Suppressor macrophage treated with lipopolysaccharide for 4 hours (primary cell): Measurements from ENCODE around the gene PPP1R15B.
A peak's percentile ranks its signal among the peaks of the same experiment; 100 is the strongest.

Source experiments
- DNase-seq: peaks from one replicate; pipeline ENCODE4 v3.0.0-alpha.2; 2020

PPP1R15B gene

GRCh38 chr1:204363335-204364114 is 48.1 kb downstream of the PPP1R15B start:
- peak; percentile 80 for DNase-seq

- DNase-seq: no peak
Measured at GRCh38 chr1:204362984-204363334, 48.7 kb downstream of the PPP1R15B start.

DNA sequence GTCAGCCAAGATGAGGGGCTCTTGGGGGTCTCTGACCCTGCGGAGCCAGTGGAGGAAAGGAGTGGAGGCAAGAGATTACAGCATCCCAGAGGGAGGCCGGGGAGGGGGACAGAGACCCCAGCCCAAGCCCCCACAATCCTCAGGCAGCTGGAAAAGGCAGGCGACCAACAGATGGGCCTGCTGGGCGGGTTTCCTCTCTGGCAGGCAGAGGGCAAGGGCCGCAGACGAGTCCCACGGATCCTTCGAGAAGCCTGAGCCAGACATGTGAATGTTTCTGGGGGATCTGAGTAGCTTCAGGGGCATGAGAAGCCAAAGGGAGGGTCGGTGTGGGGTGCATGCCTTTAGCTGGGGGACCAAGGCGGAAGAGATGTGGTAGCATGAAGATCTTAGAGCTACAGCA is 49.8 kb downstream of the PPP1R15B start:
- DNase-seq: no peak

DNA sequence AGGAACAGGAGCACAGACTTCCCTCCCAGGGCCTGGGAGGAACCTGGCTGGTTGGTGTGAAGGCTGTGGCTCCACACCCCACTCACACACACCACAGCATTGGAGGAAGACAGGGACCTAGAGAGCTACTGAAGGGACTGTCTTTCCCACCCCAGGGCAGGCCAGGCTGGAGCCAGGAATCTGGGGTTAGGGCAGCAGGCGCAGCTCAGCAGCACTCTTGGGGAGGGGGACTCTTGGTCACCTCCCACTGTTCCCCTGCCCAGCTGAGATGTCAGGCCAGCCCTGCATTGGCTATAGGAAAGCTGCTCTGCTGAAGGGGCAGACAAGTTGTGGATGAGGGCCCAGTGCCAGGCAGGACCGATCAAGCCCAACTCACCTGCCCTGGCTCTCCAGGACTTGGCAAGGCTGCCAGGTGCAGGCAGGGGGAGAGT is 50.3 kb downstream of the PPP1R15B start:
- no peak for DNase-seq

- no peak for DNase-seq
Measured at GRCh38 chr1:204360314-204360713, 51.3 kb downstream of the PPP1R15B start.

GRCh38 chr1:204359474-204360255 is 52.0 kb downstream of the PPP1R15B start, which contains the start of gene PLEKHA6:
Gene PLEKHA6, minus strand, starts transcription at chr1:204359929. Its CDS starts 86,202 bp downstream, at chr1:204273727.
- DNase-seq: no peak

GRCh38 chr1:204359131-204359473 is 52.5 kb downstream of the PPP1R15B start:
- DNase-seq: no peak

GRCh38 chr1:204358605-204359004 is 53.0 kb downstream of the PPP1R15B start:
- DNase-seq: no peak

DNA sequence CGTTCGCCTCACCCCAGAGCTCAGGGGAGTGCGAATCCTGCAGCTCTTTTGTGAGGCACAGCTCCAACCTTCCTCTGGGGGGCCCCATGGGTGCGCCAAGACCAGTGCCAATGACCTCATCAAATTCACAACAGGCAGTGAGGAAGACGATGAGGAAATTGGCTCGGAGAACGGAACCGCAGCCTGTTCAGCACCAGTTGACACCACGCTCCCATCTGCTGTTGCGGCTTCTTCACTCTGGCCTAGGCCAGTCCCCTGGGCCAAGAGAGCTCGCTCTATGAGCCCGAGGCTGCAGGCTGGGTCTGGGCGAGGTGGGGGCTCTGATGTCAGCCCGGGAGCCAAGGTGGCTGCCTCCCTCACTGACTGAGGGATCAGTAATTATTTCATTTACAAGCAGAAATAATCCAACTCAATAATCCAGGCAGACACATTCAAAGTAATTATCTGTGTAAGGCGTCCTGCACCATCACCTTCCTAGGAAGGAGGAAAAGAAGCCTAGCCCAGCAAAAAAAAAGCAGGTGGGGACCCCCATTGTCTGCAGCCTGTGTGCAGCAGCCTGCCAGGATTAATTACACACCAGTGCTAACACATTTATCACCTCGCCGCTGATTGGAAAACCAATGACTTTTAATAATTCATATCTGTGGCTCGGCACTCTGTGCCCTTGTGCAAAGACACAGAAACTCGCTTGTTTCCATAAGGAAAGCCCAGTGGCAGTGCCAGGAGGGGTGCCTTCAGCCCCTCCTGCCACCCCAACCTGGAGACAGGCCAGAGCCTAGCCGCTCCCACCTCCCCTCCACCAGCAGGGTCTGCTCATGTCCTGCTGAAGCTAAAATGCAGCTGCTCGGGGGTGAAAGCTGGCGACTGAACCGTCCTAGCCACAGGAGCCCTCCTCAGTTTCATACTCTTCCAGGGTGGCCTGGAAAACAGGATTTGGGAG is 53.8 kb downstream of the PPP1R15B start:
- peak; percentile 69 for DNase-seq

DNA sequence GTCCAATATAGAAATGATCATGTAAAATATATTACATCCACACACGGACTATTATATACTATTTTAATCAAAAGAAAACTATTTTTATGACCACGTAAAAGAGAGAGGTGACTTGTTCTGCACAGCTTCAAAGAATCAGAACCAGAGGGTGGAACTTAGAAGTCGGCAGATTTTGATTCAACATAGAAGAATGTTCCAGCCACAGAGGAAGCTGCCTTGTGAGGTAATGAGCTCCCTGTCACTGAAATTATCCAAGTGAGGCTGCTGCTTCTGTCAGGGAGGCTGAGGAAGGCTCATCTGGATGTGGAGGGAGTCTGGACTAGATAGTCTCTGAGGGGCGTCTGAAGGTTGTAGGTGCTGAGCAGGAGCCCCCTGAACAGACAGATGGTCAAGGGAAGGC is 54.6 kb downstream of the PPP1R15B start:
- no peak for DNase-seq

DNA sequence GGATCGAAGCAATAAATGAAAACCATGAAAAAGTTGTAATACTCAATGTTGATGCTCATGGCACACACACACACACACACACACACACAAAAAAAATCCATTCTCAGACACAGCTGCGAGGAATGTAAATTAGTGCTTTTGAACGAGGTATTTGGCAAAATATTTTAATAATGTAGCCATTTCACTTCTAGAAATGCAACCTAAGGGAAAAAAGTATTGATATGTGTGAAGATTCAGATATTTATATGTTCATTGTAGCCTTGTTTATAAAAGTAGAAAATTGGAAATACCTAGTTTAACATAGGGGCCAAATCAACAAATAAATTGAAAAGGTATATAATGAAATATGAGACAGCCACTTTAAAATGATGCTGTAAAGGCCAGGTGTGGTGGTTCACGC is 55.7 kb downstream of the PPP1R15B start:
- DNase-seq: no peak

DNA sequence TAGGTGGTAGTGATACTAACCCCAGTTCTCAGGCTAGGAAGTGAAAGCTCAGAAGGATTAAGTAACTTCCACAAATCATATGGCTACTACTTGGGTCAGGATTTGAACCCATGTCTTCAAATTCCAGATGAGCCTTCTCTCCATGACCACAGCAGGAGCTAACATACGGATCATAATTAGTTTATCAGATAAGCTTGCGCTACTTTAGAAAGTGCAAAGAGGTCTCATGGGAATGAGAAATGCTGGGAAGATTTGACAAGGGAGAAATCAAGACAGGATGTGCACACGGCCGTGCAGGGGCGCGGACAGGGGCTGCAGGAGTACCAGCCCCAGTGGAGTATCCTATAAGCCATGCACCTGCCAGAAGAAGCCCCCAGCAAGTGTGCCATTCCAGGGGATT is 57.0 kb downstream of the PPP1R15B start:
- DNase-seq: no peak
